ENCODE data around the gene SPO11. TPM values are rescaled to one million over a fixed set of nuclear protein-coding genes. Genes with fewer than 3 reads are reported as not detected.

The SPO11 gene
- total RNA-seq, 1 donor from 2014 or later, result not detected

DNA sequence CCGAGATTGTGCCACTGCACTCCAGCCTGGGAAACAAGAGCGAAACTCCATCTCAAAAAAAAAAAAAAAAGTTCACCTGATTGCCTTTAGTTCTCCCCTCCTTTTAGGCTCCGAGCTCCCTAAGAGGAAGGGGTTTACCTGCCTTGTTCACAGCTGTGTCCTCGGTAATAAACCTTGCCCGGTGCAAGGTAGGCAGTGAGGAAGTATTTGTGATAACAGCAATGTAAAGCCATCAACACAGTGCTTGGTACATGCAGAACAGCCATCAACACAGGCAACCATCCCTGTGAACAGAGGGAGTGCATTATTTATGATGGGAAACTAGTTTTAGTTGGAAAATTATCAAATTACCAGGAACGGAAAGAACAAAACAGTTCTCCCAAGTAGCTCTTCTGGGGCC, 1.8 kb upstream of the SPO11 start:
- Histone ChIP-seq H3K4me3 (no peak overlapping the region), H3K36me3 (no peaks in the 10 kb centered on the region), H3K9me3 (replicated peaks) (no peaks in the 10 kb centered on the region), H3K4me1 (no peaks in the 10 kb centered on the region), H3K27me3 (ENCODE audit: low read depth) (peaks cover 75% of the 10 kb centered on the region), H3K27ac (replicated peaks) (no peak overlapping the region)
- TF ChIP-seq, protein P1, sequence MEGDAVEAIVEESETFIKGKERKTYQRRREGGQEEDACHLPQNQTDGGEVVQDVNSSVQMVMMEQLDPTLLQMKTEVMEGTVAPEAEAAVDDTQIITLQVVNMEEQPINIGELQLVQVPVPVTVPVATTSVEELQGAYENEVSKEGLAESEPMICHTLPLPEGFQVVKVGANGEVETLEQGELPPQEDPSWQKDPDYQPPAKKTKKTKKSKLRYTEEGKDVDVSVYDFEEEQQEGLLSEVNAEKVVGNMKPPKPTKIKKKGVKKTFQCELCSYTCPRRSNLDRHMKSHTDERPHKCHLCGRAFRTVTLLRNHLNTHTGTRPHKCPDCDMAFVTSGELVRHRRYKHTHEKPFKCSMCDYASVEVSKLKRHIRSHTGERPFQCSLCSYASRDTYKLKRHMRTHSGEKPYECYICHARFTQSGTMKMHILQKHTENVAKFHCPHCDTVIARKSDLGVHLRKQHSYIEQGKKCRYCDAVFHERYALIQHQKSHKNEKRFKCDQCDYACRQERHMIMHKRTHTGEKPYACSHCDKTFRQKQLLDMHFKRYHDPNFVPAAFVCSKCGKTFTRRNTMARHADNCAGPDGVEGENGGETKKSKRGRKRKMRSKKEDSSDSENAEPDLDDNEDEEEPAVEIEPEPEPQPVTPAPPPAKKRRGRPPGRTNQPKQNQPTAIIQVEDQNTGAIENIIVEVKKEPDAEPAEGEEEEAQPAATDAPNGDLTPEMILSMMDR (IDR thresholded peaks at IDR 0.05; ENCODE audit: borderline replicate concordance), result no peak
- intact Hi-C loops (cut with micrococcal nuclease), result loop anchor here (5.0 kb wide), 1 partner anchor 241 kb away; no protein-coding TSS in a partner anchor
- no peak for DNase-seq

- Histone ChIP-seq H3K9me3 (replicated peaks) (no peaks in the 10 kb centered on the region), H3K27ac (replicated peaks) (no peak overlapping the region), H3K36me3 (no peaks in the 10 kb centered on the region), H3K4me1 (no peaks in the 10 kb centered on the region), H3K27me3 (ENCODE audit: low read depth) (peaks cover 62% of the 10 kb centered on the region), H3K4me3 (no peak overlapping the region)
- intact Hi-C loops (cut with micrococcal nuclease), result no loop called here
- TF ChIP-seq, protein P1 (IDR thresholded peaks at IDR 0.05; ENCODE audit: borderline replicate concordance), result no peak
- DNase-seq, result no peak
These were observed 1.4 kb downstream of the SPO11 start for GRCh38 chr20:57330998-57331397.

GRCh38 chr20:57332105-57333089, 2.8 kb downstream of the SPO11 start:
- Histone ChIP-seq H3K27ac (replicated peaks) (no peak overlapping the region), H3K36me3 (no peaks in the 10 kb centered on the region), H3K9me3 (replicated peaks) (no peaks in the 10 kb centered on the region), H3K27me3 (ENCODE audit: low read depth) (peaks cover 65% of the 10 kb centered on the region), H3K4me1 (no peaks in the 10 kb centered on the region), H3K4me3 (no peak overlapping the region)
- no peak for DNase-seq
- intact Hi-C loops (cut with micrococcal nuclease), result no loop called here
- TF ChIP-seq, protein P1 (IDR thresholded peaks at IDR 0.05; ENCODE audit: borderline replicate concordance), result no peak

DNA sequence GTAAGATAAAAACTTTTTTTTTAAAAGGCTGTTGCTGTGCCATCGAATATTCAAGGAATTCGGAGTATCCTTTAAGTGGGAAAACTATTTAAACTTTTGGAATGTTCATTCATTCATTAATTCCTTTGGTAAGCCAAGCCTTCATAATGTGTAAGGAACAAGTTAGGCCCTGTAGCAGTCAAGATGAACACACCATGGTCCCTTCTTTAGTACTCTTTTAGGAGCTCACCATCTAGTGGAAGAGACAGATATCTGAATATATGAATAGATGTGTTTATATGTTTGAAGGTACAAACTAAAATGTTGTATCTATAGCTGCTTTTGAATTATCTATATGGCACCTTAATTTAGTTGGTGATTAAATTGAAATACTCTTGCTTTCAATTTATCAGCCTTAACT, 5.8 kb downstream of the SPO11 start:
- H3K36me3 ChIP-seq, result no peaks in the 10 kb centered on the region
- TF ChIP-seq, protein P1 (IDR thresholded peaks at IDR 0.05; ENCODE audit: borderline replicate concordance), result no peak
- no peaks in the 10 kb centered on the region for H3K4me1 ChIP-seq
- H3K4me3 ChIP-seq, result no peak overlapping the region
- no peaks in the 10 kb centered on the region for H3K9me3 ChIP-seq (replicated peaks)
- intact Hi-C loops (cut with micrococcal nuclease), result no loop called here
- peaks cover 69% of the 10 kb centered on the region for H3K27me3 ChIP-seq (ENCODE audit: low read depth)
- H3K27ac ChIP-seq (replicated peaks), result no peak overlapping the region
- no peak for DNase-seq

GRCh38 chr20:57341663-57342062, 12.1 kb downstream of the SPO11 start:
- no peak overlapping the region for H3K27ac ChIP-seq (replicated peaks)
- no peak overlapping the region for H3K4me3 ChIP-seq
- TF ChIP-seq, protein P1 (IDR thresholded peaks at IDR 0.05; ENCODE audit: borderline replicate concordance), result no peak
- no peaks in the 10 kb centered on the region for H3K4me1 ChIP-seq
- H3K27me3 ChIP-seq (ENCODE audit: low read depth), result peaks cover 38% of the 10 kb centered on the region
- intact Hi-C loops (cut with micrococcal nuclease), result loop anchor here (5.0 kb wide), 1 partner anchor 254 kb away; no protein-coding TSS in a partner anchor
- H3K36me3 ChIP-seq, result no peaks in the 10 kb centered on the region
- no peaks in the 10 kb centered on the region for H3K9me3 ChIP-seq (replicated peaks)
- no peak for DNase-seq

All from left ventricle myocardium inferior (tissue), 1 donor.